HG02798 (cell line): ENCODE measurements around the gene LENG9.

ENCODE experiments used
- ATAC-seq: cut with Tn5 transposase; IDR thresholded peaks from one replicate; pipeline ENCODE4 v1.9.1; 2021; ENCODE audit warnings: mild to moderate bottlenecking; ENCODE audit not compliant: unreplicated experiment, poor library complexity

Gene LENG9

DNA sequence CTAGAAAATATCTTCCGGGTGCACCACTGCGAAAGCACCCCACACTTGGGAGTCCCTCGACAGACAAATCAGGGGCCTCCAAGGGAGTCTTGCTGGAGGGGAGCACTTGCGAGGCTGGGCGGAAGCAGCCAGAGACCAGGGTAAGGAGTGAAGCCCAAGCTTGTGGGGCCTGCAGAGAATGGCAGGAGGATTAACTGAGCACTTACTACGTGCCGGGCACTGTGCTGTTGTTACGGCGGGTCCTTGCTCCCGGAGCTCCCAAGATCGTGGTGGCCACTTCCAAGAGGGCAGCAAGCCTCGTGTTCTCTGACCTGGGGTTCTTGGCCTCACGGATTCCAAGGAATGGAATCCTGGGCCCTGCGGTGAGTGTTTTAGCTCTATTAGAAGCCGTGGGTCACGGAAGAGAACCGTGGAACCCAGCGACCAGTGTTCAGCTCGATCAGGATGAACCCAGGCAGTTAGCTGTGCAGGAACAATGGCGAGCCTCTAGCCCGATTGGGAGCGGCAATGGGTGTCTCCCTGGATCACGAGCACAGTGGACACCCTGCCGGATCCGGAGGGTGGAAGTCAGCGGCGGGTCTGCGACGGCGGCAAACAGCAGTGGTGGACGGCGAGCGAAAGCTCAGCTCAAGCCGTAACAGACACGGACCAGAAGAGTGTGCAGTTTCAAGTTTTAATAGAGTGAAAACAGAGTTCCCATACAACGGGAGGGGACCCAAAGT is 38.8 kb downstream of the LENG9 start:
- no peak for ATAC-seq

DNA sequence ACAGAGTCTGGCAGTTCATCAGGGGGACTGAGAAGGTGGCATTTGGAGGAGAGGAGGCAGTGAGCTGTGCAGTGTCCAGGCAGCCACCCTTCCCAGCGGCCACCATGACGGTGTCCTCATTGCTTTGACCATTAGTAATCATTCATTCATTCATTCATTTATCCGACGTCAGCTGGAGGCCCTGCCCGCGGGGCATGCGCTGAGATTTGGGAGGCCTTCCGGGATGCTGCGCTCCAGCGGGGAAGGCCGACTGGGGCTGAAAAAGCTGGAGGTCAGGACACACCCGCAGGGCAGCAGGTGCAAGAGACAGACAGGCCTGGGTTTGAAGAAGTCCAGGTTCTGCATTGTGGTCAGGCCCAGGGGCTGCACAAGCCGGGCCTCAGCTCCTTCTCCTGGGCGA is 39.4 kb downstream of the LENG9 start:
- ATAC-seq: no peak

DNA sequence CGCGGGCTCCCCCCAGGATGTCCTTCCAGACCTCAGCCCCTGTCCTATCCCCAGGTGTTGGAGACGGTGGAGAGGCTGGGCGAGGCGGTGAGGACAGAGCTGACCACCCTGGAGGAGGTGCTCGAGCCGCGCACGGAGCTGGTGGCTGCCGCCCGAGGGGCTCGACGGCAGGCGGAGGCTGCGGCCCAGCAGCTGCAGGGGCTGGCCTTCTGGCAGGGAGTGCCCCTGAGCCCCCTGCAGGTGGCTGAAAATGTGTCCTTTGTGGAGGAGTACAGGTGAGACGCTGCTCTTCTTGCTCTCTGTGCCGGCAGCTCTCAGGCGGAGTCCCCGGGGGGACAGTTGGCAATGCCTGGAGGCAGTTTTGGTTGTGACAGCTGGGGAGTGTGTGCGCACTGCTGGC is 41.4 kb downstream of the LENG9 start:
- ATAC-seq: no peak

DNA sequence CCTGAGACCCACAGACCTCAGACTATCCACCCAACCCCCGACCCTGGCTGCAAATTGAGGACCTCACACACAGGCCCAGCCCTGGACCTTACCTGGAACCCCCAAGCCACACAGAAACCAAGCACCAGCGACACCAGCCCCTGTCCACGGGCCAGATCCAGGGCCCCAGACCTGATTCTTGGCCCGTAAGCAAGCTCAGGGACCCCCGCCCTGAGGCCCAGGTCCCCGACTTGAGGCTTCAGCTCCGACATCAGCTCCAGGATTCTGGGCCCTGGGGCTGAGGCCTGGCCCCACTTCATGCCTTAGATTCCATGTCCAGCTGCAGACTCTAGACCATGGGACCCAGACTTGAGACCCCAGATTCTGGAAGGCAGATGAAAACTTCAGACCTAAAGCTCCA is 42.1 kb downstream of the LENG9 start:
- ATAC-seq: no peak

DNA sequence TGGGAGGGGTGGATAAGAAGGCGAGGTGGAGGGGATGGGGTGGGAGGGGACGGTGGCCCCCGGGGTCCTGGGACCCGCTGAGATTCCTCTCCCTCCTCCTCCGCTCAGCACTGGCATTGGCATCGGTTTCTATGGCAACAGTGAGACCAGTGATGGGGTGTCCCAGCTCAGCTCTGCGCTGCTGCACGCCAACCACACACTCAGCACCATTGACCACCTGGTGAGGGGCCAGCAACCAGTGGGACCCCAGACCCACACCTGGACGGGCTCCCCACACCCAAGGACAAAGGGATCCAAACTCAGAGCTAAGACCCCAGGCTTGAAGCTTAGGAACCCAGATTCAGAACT is 42.4 kb downstream of the LENG9 start:
- no peak for ATAC-seq

DNA sequence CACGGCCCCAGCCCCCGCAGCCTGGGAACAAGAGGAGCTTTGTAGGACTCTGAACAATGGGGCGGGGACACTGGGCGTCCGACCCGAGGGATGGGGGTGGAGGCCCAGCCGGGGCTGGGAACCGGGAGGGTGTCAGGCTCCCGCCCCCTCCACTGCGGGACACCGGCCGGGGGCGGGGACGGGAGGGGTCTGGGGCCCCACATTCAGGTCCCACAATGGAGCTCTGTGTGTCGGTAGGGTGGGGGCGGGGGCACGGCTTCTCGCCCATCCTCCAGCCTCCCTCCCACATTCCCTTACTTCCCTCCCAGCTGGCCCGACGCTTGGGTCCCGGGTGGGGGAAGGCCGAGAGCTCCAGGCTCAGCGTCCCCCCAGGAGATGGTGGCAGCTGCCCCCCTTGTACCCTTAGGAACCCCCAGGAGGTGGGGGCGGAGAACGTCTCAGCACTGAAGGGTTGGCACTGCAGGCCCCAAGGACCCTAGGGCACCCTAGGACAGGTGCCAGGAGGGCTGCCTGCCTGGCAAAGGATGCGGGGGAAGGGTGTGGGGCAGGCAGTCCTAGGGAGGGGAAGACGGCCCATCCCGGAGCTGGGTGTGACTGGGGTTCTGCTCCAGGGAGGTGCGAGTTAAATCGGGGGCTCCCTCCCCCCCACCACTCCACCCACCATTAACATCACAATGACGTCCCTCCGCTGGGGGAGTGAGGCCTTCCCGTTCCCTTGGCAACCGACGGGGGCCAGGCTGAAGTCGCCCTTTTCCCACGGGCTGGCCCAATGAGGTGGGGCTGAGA is 43.0 kb downstream of the LENG9 start:
- no peak for ATAC-seq

DNA sequence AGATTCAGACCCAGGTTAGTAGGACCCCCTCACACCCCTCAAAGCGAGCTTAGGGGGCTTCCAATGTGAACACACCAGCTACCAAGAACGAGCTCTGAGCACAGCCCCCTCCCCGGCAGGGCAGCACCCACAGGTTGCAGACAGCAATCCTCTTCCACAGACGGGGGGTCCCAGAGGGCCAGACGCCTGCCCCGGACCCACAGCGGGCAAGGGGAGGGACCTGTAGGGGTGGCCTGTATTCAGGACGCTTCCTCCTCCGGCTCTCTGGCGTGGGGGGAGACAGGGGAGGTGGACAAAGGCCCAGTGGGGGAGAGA is 43.6 kb downstream of the LENG9 start:
- ATAC-seq: no peak

DNA sequence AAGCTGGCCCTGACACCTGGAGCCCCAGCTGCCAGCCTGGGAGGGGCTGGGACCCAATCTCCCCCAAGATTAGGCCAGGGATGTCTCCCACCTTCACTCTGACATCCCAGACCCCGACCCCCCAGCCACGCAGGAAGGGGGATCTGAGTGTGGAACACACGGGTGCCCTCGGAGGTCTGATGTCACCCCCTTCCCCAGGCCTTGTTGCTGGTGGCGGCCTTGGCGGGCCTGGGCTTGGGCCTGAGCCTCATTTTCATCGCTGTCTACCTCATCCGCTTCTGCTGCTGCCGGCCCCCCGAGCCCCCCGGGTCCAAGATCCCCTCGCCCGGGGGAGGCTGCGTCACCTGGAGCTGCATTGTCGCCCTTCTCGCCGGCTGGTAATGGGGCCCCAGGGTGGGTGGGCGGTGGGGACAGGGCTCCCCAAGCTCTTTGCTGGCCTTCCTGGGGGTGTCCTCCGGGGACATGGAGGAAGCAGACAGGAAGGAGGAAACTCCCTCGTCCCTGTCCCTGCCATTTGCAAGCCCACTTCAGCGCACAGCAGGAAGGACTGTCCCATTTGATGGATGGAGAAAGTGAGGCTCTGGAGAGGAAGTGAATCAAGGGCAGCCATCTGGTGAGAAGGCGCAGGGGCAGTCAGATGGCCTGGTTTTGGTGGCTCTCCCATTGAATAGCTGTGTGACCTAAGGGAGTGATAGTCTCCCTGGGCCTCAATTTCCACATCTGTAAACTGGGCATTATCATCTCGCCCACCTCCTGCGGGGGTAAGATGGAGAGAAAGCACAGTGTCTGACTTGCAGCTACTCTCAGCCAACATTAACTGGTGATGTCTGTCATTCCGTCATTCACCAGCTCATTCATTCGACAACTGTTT is 44.4 kb downstream of the LENG9 start:
- no peak for ATAC-seq

DNA sequence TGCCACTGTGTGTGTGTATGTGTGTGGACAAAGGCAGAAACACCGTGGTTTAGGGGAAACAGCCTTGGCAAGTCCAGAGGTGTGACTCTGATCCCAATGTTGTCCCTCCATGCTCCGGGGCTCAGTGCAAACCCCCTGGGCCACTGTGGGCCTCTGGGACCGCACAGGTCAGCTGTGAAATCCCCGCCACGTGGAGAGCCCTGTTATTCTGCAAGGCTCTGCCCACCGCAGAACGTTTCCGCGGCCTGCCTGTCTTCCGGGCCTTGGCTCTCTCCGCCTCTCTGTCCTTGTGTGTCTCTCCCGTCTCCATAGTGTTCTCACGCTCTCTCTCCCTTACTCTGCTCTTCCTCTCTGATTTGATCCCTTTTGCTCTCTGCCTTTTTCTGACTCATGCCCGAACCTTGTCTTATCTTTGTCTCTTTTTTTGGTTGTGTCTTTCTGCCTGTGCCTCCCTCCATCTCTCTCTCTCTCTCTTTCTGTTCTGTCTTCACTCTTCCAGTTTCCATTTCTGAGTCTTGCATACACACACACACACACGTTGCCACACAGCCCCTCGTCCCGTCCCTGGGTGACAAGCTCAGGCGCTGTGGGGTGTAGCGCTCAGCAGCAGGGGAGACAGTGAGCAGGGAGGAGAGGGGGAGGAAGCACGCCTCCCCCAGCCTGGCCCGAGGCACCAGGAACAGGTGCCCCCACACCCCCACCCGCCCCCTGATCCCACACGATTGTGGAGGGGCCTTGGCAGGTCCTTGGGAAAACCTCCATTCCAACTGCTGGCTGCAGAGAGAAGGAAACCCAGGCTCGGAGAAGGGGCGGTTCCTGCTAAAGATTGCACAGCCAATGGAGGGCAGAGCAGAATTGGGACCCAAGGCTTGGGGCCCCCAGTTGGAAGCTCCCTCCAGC is 45.3 kb downstream of the LENG9 start:
- no peak for ATAC-seq

DNA sequence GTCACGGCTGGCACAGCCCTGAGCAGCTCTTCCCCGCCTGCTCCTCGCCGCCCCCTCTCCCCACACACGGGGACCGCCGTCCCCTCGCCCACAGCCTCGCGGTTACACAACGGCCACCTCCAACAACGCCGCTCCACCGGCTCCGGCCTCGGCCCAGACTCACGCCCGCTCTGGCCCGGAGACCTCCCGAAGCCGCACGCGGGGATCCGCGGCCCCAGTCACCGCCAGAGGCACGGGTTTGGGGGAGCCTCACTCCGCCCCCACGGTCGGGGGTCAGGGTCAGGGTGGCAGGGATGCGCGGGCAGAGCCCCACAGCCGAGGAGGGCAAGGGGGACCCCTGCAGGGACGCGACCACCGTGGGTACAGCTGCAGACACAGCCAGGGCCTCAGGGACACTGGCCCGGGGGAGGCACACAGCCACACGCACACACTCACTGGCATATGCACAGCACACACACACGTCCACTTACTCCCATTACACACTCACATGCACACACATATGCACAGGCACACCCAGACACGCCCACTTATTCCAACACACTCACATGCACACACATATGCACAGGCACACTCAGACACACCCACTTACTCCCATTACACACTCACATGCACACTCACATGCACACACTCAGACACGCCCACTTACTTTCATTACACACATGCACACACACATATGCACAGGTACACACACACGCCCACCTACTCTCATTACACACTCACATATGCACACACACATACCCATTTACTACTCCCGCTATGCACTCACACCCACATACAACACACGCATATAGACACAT is 46.7 kb downstream of the LENG9 start:
- no peak for ATAC-seq

DNA sequence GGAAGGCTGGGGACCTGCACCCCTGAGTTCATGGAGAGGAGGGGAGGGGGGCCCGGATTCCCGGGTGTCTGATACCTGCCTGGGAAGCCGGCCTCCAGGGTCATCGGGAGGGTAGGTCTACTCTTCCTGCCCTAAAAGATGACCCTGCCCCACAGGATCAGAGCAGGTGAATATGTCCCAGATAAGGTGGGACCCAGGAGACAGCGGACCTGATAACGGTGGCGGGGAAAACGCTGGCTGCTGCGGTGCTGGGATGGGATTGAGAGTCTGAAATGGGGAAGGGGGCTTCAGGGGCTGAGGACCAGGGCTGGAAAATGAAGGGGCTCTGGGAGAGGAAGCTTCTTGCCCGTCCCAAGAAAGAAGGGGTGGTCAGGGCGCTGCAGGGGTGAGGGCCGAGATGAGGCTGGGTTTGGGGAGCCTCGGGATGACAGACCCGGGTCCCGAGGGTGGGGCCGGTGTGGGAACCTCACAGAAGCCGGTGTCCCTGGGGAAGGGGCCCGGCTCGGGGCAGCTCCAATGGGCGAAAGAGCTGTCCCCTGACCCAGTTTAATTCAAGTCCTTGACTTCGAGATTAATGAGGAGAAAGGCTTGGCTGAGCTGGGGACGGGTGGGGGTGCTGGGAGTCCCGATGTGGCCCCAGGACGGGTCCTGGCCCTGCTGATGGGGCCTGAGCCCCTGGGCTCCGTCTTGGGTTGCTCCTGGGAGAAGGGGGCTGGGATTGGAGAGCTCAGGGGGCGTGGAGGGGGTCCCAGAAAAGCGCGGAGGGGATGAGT is 47.5 kb downstream of the LENG9 start:
- ATAC-seq: no peak

DNA sequence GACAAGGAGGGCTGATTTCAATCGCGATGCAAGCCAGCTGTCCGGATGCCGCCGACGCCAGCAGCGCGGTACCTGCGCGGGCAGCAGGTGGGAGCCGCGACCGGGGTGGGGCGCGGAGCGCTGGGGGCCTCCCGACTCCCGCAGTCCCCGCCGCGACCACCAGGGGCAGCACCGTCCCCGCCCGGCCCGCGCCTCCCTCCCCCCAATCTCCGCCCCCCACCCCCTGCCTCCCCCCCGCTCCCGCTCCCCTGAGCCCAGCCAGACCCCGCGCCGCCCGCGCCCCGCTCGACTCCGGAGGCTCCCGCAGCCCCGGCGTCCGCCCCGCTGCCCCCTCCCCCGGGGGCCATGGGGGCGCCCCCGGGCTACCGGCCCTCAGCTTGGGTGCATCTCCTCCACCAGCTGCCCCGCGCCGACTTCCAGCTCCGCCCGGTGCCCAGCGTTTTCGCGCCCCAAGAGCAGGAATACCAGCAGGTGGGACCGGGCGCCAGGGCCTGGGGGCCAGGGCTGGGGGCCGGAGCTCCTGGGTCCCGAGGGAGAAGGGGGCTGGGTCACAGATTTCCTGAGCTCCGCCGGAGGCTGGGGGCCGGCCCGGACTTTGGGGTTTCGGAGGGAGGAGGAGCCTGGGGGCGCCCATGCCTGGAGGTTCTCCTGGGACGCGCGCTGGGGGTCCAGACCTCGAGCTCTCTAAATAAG is 48.2 kb downstream of the LENG9 start, which contains the start of gene TTYH1:
TTYH1 (plus strand) TSS at position 257 of the 693 bp plus-strand sequence; CDS start at position 346, 89 bp downstream.
- no peak for ATAC-seq

DNA sequence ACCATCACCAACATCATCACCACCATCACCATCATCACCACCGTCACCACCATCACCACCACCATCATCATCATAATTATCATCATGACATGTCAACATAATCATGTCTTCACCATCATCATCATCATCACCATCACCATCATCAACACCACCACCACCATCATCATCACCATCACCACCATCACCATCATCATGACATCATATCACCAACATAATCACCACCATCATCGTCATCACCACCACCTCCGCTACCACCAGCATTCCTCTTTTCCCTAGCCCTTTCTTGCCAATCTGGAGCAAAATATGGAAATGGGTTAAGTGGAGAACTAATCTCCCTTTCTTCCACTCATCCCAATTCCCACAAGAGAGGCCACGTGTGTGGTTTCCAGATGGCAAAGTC is 49.4 kb downstream of the LENG9 start:
- no peak for ATAC-seq

DNA sequence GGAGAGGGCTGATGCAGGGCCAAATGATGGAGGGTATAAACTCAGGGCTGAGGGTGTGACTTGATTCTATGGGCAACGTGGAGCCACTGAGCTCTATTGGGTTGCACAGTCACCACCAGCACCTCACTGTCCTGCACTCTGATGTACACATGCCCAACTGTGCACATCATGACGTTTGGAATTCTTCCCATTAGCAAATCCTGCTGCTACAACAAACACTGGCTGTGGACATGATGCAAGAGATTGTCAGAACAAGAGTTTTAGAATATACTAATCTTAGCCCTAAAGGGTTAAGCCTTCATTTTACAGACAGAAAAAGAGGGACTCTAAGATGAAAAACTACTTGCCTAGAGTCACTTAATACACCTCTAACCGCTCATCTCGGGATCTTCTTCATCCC is 50.7 kb downstream of the LENG9 start:
- ATAC-seq: no peak
